H1 (cell line): ENCODE results near the gene RNF38. TPM values are rescaled to one million over a fixed set of nuclear protein-coding genes. Genes with fewer than 3 reads are reported as not detected.

Experiments used
- CTCF ChIA-PET: fragments of 300-600 bp; sonication (Branson Sonifier 250); formaldehyde crosslinking; loops from one replicate; lab custom pipeline; 2021; ENCODE audit not compliant: partially characterized antibody; lab: Charles Lee
- POLR2A ChIA-PET: fragments of 300-600 bp; sonication (Branson Sonifier 250); formaldehyde crosslinking; loops from one replicate; lab custom pipeline; 2021; ENCODE audit warnings: inconsistent platforms; ENCODE audit not compliant: partially characterized antibody; lab: Charles Lee
- DNase-seq, 2 experiments: peaks; one replicate each; pipeline versions ENCODE4 v3.0.0 to v3.0.0-alpha.2; 2010 to 2022; ENCODE audit warnings: low spot score in 2 of 2, low read depth in 1 of 2, mixed read lengths in 1 of 2
- FAIRE-seq: peaks from 2 replicates; lab custom pipeline; 2011; peaks lifted over from hg19 to GRCh38; lab: Jason Lieb, UNC
- H2AFZ ChIP-seq: 2 replicates; pipeline ENCODE4 v1.8.1; 2012; ENCODE audit warnings: low read length, inconsistent platforms
- H2AK5ac ChIP-seq: 2 replicates; pipeline ENCODE4 v1.6.1; 2013; ENCODE audit warnings: low read depth, low read length
- H2BK120ac ChIP-seq: replicated peaks from 2 replicates; pipeline ENCODE3; 2013; ENCODE audit warnings: low read depth, low read length, inconsistent platforms
- H2BK12ac ChIP-seq: 2 replicates; pipeline ENCODE4 v1.6.1; 2013; ENCODE audit warnings: low read depth, low read length
- H2BK15ac ChIP-seq: 2 replicates; pipeline ENCODE4 v1.6.1; 2013; ENCODE audit warnings: low read length
- H2BK20ac ChIP-seq: 2 replicates; pipeline ENCODE4 v1.6.1; 2013; ENCODE audit warnings: low read length
- H2BK5ac ChIP-seq: 2 replicates; pipeline ENCODE4 v1.6.1; 2013; ENCODE audit warnings: low read depth, low read length
- H3K14ac ChIP-seq: 2 replicates; pipeline ENCODE4 v1.6.1; 2013; ENCODE audit warnings: inconsistent platforms; ENCODE audit not compliant: insufficient read length
- H3K18ac ChIP-seq: 2 replicates; pipeline ENCODE4 v1.6.1; 2013; ENCODE audit warnings: low read length; ENCODE audit errors: extremely low read depth
- H3K23ac ChIP-seq: 2 replicates; pipeline ENCODE4 v1.6.1; 2013; ENCODE audit warnings: inconsistent platforms; ENCODE audit not compliant: insufficient read length
- H3K23me2 ChIP-seq: 2 replicates; pipeline ENCODE4 v1.6.1; 2013; ENCODE audit warnings: low read depth, low read length
- H3K27ac ChIP-seq: 2 replicates; pipeline ENCODE4 v1.6.1; 2011; ENCODE audit warnings: low read depth, low read length, inconsistent platforms
- H3K27me3 ChIP-seq, 4 experiments: replicated peaks in 1 of 4; 1 replicate in 1 of 4; 2 replicates in 3 of 4; pipeline versions ENCODE4 v1.6.1 to v1.8.1; 2011 to 2013; ENCODE audit warnings: low read length in 3 of 4, mild to moderate bottlenecking in 3 of 4, inconsistent platforms in 2 of 4, mixed read lengths in 2 of 4, moderate library complexity in 1 of 4; ENCODE audit not compliant: control insufficient read depth in 3 of 4, insufficient read depth in 3 of 4; ENCODE audit errors: extremely low read depth in 1 of 4
- H3K36me3 ChIP-seq, 4 experiments: 2 replicates each; pipeline versions ENCODE4 v1.6.1 to v1.8.1; 2011 to 2013; ENCODE audit warnings: mild to moderate bottlenecking in 4 of 4, low read length in 3 of 4, moderate library complexity in 2 of 4, control low read depth in 1 of 4, inconsistent platforms in 1 of 4; ENCODE audit not compliant: insufficient read depth in 4 of 4, control insufficient read depth in 2 of 4
- H3K4ac ChIP-seq: replicated peaks from 2 replicates; pipeline ENCODE3; 2013; ENCODE audit warnings: low read length, low read depth, mixed read lengths, inconsistent platforms; ENCODE audit not compliant: insufficient read length
- H3K4me1 ChIP-seq, 4 experiments: replicated peaks in 1 of 4; 1 replicate in 1 of 4; 2 replicates in 3 of 4; pipeline versions ENCODE4 v1.6.1 to v1.8.1; 2011 to 2013; ENCODE audit warnings: low read length in 3 of 4, inconsistent platforms in 2 of 4, mixed read lengths in 1 of 4; ENCODE audit not compliant: insufficient read depth in 4 of 4, control insufficient read depth in 3 of 4
- H3K4me2 ChIP-seq, 2 experiments: 2 replicates each; pipeline versions ENCODE4 v1.6.1 to v1.8.1; 2011 to 2013; ENCODE audit warnings: low read depth in 2 of 2, low read length in 2 of 2, control low read depth in 1 of 2, inconsistent platforms in 1 of 2, mild to moderate bottlenecking in 1 of 2; ENCODE audit not compliant: insufficient read depth in 1 of 2
- H3K4me3 ChIP-seq, 4 experiments: fragments of 200-600, 300-600 bp in 1 of 4; sonication (generic), shearing (Covaris generic), sonication (Bioruptor Twin) in 1 of 4; 2 replicates each; pipeline versions ENCODE4 v1.5.1 to v1.8.1; 2011 to 2016; ENCODE audit warnings: low read length in 4 of 4, low read depth in 3 of 4, control low read depth in 2 of 4, inconsistent platforms in 2 of 4, mild to moderate bottlenecking in 2 of 4, mixed read lengths in 1 of 4, moderate library complexity in 1 of 4; ENCODE audit not compliant: insufficient read depth in 2 of 4; ENCODE audit errors: extremely low read depth in 1 of 4
- H3K56ac ChIP-seq: replicated peaks from 2 replicates; pipeline ENCODE3; 2013; ENCODE audit warnings: low read depth, mild to moderate bottlenecking, mixed read lengths, low read length, inconsistent platforms; ENCODE audit not compliant: insufficient read length
- H3K79me1 ChIP-seq: 2 replicates; pipeline ENCODE4 v1.6.1; 2013; ENCODE audit warnings: low read depth, low read length, control low read depth
- H3K79me2 ChIP-seq, 2 experiments: 2 replicates each; pipeline versions ENCODE4 v1.6.1 to v1.8.1; 2012 to 2013; ENCODE audit warnings: low read length in 2 of 2, mild to moderate bottlenecking in 2 of 2, inconsistent platforms in 1 of 2; ENCODE audit not compliant: insufficient read depth in 2 of 2, control insufficient read depth in 1 of 2
- H3K9ac ChIP-seq, 4 experiments: replicated peaks in 1 of 4; 1 replicate in 1 of 4; 2 replicates in 3 of 4; pipeline versions ENCODE4 v1.6.1 to v1.8.1; 2011 to 2013; ENCODE audit warnings: low read depth in 3 of 4, low read length in 3 of 4, control low read depth in 2 of 4, mild to moderate bottlenecking in 2 of 4, moderate library complexity in 2 of 4, inconsistent platforms in 1 of 4; ENCODE audit errors: extremely low read depth in 1 of 4
- H3K9me3 ChIP-seq, 2 experiments: 2 replicates each; pipeline versions ENCODE4 v1.6.1 to v1.8.1; 2012 to 2013; ENCODE audit warnings: mild to moderate bottlenecking in 2 of 2, moderate library complexity in 2 of 2, control low read depth in 1 of 2, inconsistent platforms in 1 of 2, low read depth in 1 of 2, low read length in 1 of 2, mixed read lengths in 1 of 2; ENCODE audit not compliant: insufficient read depth in 2 of 2
- H4K20me1 ChIP-seq, 2 experiments: replicated peaks in 1 of 2; 2 replicates each; pipeline versions ENCODE3 to v1.8.1; 2011 to 2013; ENCODE audit warnings: inconsistent platforms in 2 of 2, low read length in 2 of 2, mild to moderate bottlenecking in 1 of 2; ENCODE audit not compliant: insufficient read depth in 2 of 2, control insufficient read depth in 1 of 2
- H4K5ac ChIP-seq: 2 replicates; pipeline ENCODE4 v1.6.1; 2013; ENCODE audit warnings: low read length, low read depth, mixed read lengths, inconsistent platforms; ENCODE audit not compliant: insufficient read length
- H4K8ac ChIP-seq: 2 replicates; pipeline ENCODE4 v1.8.0; 2013; ENCODE audit warnings: mild to moderate bottlenecking, moderate library complexity, low read length, inconsistent platforms; ENCODE audit not compliant: insufficient read depth; ENCODE audit errors: extremely low read depth
- H4K91ac ChIP-seq: replicated peaks from 2 replicates; pipeline ENCODE3; 2013; ENCODE audit warnings: low read length, mixed read lengths, inconsistent platforms; ENCODE audit not compliant: insufficient read length
- BACH1 ChIP-seq: IDR thresholded peaks from 2 replicates; pipeline ENCODE4 v1.6.1; 2012; ENCODE audit warnings: low read length, improper control_type of control experiment
- CBX8 ChIP-seq: fragments of 300-800, 300-1000 bp; sonication (generic); IDR thresholded peaks from 2 replicates; pipeline ENCODE4 v1.7.1; 2016; ENCODE audit warnings: low read depth, low read length, borderline replicate concordance
- CHD1 ChIP-seq: IDR thresholded peaks from 2 replicates; pipeline ENCODE4 v1.6.1; 2012; ENCODE audit warnings: low read depth, low read length, improper control_type of control experiment
- FOSL1 ChIP-seq: IDR thresholded peaks from 2 replicates; pipeline ENCODE4 v1.6.1; 2011; ENCODE audit warnings: mild to moderate bottlenecking, low read depth, low read length, moderate library complexity; ENCODE audit not compliant: insufficient read depth
- HDAC2 ChIP-seq, 2 experiments: fragments of 300-600 bp in 1 of 2; sonication (generic) in 1 of 2; IDR thresholded peaks; 2 replicates each; pipeline ENCODE4 v1.6.1; 2011 to 2012; ENCODE audit warnings: low read depth in 2 of 2, low read length in 2 of 2, mild to moderate bottlenecking in 2 of 2, moderate library complexity in 2 of 2, borderline replicate concordance in 1 of 2, inconsistent platforms in 1 of 2
- SP2 ChIP-seq: IDR thresholded peaks from 2 replicates; pipeline ENCODE4 v1.6.1; 2012; ENCODE audit warnings: mild to moderate bottlenecking, low read length, inconsistent platforms
- TAF1 ChIP-seq: IDR thresholded peaks from 2 replicates; pipeline ENCODE4 v1.6.1; 2011; ENCODE audit warnings: mild to moderate bottlenecking, low read depth, low read length
- WGBS, 2 experiments: shearing (Covaris generic) in 1 of 2; methylation state at CpG; one replicate each; pipeline versions ENCODE4 v1.1.6 to v1.1.7; 2013 to 2015; ENCODE audit warnings: low lambda C conversion rate in 2 of 2, mixed read lengths in 2 of 2, inconsistent platforms in 1 of 2, low coverage in 1 of 2, missing lambda C conversion rate in 1 of 2; ENCODE audit not compliant: insufficient replicate concordance in 2 of 2, insufficient coverage in 1 of 2, insufficient read length in 1 of 2; ENCODE audit errors: extremely low coverage in 1 of 2, missing lambda C conversion rate in 1 of 2; 5-methylcytosine and 5-hydroxymethylcytosine counted together
- polyA plus RNA-seq, 7 experiments: library from polyadenylated mRNA; depleted of rRNA in 3 of 7; stranded (reverse) in 5 of 7; unstranded in 2 of 7; fragments of >200 nt in 5 of 7; fragments of 200-250 nt in 2 of 7; gene quantifications; 1 replicate in 5 of 7; 2 replicates in 1 of 7; 4 replicates in 1 of 7; pipeline versions ENCODE4 v1.2.1 to v1.2.3, GENCODE V29; 2011 to 2013; ENCODE audit warnings: missing spikeins in 2 of 7, mixed read lengths in 2 of 7
- total RNA-seq: library from RNA; stranded (reverse); fragmentation: NEBNext Ultra II Directional; extraction: Animal tissue kit (Norgen Biotek cat#: 25700); gene quantifications from 2 replicates; pipeline ENCODE4 v1.2.1, GENCODE V29; 2021

The RNF38 gene
- total and polyA plus RNA-seq, 2 of the 8 experiments (the other 6 are each of a cell fraction or from before 2014, with no cell fraction given), result 54.9 to 60.9 TPM

GRCh38 chr9:36290996-36291395 lies 109.1 kb downstream of the RNF38 start:
- no peak overlapping the region for H4K91ac ChIP-seq
- H2BK12ac ChIP-seq, result no peak overlapping the region
- H3K27me3 ChIP-seq, result no peaks in the 10 kb centered on the region
- H3K4me1 ChIP-seq, result peaks cover 0 to 6% (median 2%) of the 10 kb centered on the region in 4 experiments; a peak in 4 of 7 replicates
- no peaks in the 10 kb centered on the region for H3K79me2 ChIP-seq
- H3K36me3 ChIP-seq, result no peaks in the 10 kb centered on the region
- no peak overlapping the region for H3K23ac ChIP-seq
- no peak overlapping the region for H3K9ac ChIP-seq
- H2AK5ac ChIP-seq, result no peak overlapping the region
- no peak overlapping the region for H3K18ac ChIP-seq
- H3K14ac ChIP-seq, result no peak overlapping the region
- DNase-seq (no peak), FAIRE-seq (no peak)
- H3K4ac ChIP-seq, result no peak overlapping the region
- ChIA-PET CTCF (interaction anchor here (3.1 kb wide), 1 partner anchor 11 kb away, joined by 11 read pairs; no protein-coding TSS in a partner anchor), POLR2A (interaction anchor here (0.6 to 1.7 kb wide), 3 partner anchors 11 to 236 kb away, joined by 3 to 4 read pairs (median 3); no protein-coding TSS in a partner anchor)
- no peak overlapping the region for H3K4me2 ChIP-seq
- no peak overlapping the region for H2AFZ ChIP-seq
- H3K4me3 ChIP-seq, result no peak overlapping the region
- H3K9me3 ChIP-seq, result no peaks in the 10 kb centered on the region
- no peaks in the 10 kb centered on the region for H3K79me1 ChIP-seq
- H3K23me2 ChIP-seq, result no peaks in the 10 kb centered on the region
- no peak overlapping the region for H4K8ac ChIP-seq
- H3K56ac ChIP-seq, result no peak overlapping the region
- no peak for TF ChIP-seq HDAC2 (IDR thresholded peaks at IDR 0.05; ENCODE audit: borderline replicate concordance in 1 of 2, low read depth in 2 of 2, low read length in 2 of 2)
- no peak for TF ChIP-seq SP2
- no peak for TF ChIP-seq BACH1
- TF ChIP-seq FOSL1, result no peak
- no peak for TF ChIP-seq TAF1
- no peak for TF ChIP-seq CBX8
- TF ChIP-seq CHD1, result no peak
- no peak overlapping the region for H2BK120ac ChIP-seq
- no peak overlapping the region for H2BK15ac ChIP-seq
- H4K20me1 ChIP-seq, result no peaks in the 10 kb centered on the region
- 89% methylated on average over 3 of the region's 3 CpGs; no CpG with 5 or more reads in 1 of the 2 experiments for WGBS, 2 experiments
- H4K5ac ChIP-seq, result no peak overlapping the region
- no peak overlapping the region for H2BK20ac ChIP-seq
- no peak overlapping the region for H3K27ac ChIP-seq
- no peak overlapping the region for H2BK5ac ChIP-seq
